Tibial artery (tissue), 4 donors: ENCODE data around the gene RALGAPA2.

Experiments
- DNase-seq, 2 donors: peaks; one replicate each; pipeline ENCODE4 v3.0.0-alpha.2; 2019
- H3K27ac ChIP-seq, 2 donors: fragments of 200-600 bp; sonication (generic) in 1 of 2; 1 replicate in 1 of 2; 2 replicates in 1 of 2; pipeline ENCODE4 v1.5.1; 2018 to 2019; ENCODE audit warnings: mild to moderate bottlenecking in 1 of 2
- H3K27me3 ChIP-seq, 2 donors: fragments of 200-600 bp; sonication (generic) in 1 of 2; one replicate each; pipeline versions ENCODE4 v1.5.1 to v1.6.0; 2016 to 2019
- H3K36me3 ChIP-seq, 3 donors: fragments of 200-600 bp; sonication (generic) in 2 of 3; one replicate each; pipeline ENCODE4 v1.5.1; 2016 to 2019; ENCODE audit warnings: mild to moderate bottlenecking in 2 of 3
- H3K4me1 ChIP-seq, 4 donors: fragments of 200-600 bp; sonication (generic) in 2 of 4; 1 replicate in 3 of 4; 2 replicates in 1 of 4; pipeline ENCODE4 v1.5.1; 2016 to 2019
- H3K4me3 ChIP-seq, 2 donors: fragments of 200-600 bp; sonication (generic) in 1 of 2; 1 replicate in 1 of 2; 2 replicates in 1 of 2; pipeline ENCODE4 v1.5.1; 2018 to 2019; ENCODE audit warnings: mild to moderate bottlenecking in 2 of 2
- H3K9me3 ChIP-seq, 3 donors: fragments of 200-600 bp; sonication (generic) in 1 of 3; one replicate each; pipeline ENCODE4 v1.5.1; 2016 to 2019
- intact Hi-C: fragments of 100-400 bp; cut with DNase I; formaldehyde crosslinking; loops from one replicate; pipeline ENCODE4 v1.15.0; 2023; ENCODE audit warnings: low total_unique reads
- TF ChIP-seq, protein P1 (sequence below), 2 experiments: fragments of 200-600 bp in 1 of 2; fragments of 450-650 bp in 1 of 2; IDR thresholded peaks; one replicate each; pipeline ENCODE4 v1.5.1; 2017 to 2019; ENCODE audit warnings: antibody characterized with exemption in 2 of 2, mild to moderate bottlenecking in 1 of 2, moderate library complexity in 1 of 2

Gene RALGAPA2

DNA sequence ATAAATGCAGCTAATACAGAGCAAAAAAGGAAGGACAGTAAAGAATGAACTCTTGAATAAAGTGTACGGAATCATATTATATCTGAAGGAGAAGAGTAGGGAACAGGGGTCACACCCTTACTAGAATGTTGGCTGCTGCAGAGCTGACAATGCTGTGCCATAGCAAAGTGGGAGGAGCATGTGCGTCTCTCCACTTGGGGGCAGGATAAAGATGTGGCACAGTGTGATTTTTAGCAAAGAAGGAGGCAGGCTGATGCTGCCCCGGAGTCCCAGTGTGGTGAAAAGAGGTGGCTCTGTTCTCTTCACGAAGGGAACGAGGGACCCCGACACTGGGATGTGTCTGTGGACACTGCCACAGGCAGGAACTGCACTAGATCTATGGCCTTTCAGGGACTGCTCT is 277.0 kb downstream of the RALGAPA2 start:
- peaks cover 0 to 13% (median 7%) of the 10 kb centered on the region in 3 donors for H3K36me3 ChIP-seq
- H3K27me3 ChIP-seq: no peaks in the 10 kb centered on the region
- TF ChIP-seq, protein P1, sequence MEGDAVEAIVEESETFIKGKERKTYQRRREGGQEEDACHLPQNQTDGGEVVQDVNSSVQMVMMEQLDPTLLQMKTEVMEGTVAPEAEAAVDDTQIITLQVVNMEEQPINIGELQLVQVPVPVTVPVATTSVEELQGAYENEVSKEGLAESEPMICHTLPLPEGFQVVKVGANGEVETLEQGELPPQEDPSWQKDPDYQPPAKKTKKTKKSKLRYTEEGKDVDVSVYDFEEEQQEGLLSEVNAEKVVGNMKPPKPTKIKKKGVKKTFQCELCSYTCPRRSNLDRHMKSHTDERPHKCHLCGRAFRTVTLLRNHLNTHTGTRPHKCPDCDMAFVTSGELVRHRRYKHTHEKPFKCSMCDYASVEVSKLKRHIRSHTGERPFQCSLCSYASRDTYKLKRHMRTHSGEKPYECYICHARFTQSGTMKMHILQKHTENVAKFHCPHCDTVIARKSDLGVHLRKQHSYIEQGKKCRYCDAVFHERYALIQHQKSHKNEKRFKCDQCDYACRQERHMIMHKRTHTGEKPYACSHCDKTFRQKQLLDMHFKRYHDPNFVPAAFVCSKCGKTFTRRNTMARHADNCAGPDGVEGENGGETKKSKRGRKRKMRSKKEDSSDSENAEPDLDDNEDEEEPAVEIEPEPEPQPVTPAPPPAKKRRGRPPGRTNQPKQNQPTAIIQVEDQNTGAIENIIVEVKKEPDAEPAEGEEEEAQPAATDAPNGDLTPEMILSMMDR (IDR thresholded peaks at IDR 0.05): no peak
- no peaks in the 10 kb centered on the region for H3K4me1 ChIP-seq
- no peak overlapping the region for H3K4me3 ChIP-seq
- H3K9me3 ChIP-seq: no peaks in the 10 kb centered on the region
- intact Hi-C loops: no loop called here
- DNase-seq: no peak
- no peak overlapping the region for H3K27ac ChIP-seq

DNA sequence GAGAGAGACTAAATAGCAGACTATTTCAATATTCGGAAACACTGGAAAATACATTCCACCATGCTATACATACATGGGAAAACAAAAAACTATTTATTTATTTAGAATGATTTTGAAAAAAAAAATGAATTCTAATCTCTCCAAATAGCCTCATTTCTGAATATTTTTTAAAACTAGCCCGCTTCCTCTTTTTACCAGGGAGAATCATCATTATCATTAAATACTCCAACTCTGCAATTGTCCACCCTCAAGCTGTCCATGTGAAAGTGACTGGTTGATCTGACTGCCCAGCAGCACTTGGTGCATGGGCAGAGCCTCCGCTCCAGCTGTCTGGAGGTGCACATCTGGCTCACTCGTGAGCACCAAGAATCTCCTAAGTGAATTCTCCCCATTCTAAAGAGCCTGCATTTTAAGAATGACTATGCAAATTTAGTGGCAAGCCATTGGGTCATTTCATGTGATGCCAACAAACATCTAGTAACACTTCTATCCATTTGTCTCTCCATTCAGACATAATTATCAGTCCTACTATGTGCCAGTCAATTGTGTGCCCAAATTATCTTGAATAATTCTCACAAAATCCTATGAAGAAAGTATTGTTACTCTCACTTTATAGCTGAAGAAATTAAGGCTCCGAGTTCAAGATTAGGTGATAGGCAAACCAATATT is 279.7 kb downstream of the RALGAPA2 start:
- no peaks in the 10 kb centered on the region for H3K9me3 ChIP-seq
- no peak overlapping the region for H3K27ac ChIP-seq
- DNase-seq: no peak
- no peaks in the 10 kb centered on the region for H3K4me1 ChIP-seq
- H3K4me3 ChIP-seq: no peak overlapping the region
- intact Hi-C loops: no loop called here
- H3K36me3 ChIP-seq: peaks cover 0 to 13% (median 6%) of the 10 kb centered on the region in 3 donors
- TF ChIP-seq, protein P1 (IDR thresholded peaks at IDR 0.05): no peak
- no peaks in the 10 kb centered on the region for H3K27me3 ChIP-seq

DNA sequence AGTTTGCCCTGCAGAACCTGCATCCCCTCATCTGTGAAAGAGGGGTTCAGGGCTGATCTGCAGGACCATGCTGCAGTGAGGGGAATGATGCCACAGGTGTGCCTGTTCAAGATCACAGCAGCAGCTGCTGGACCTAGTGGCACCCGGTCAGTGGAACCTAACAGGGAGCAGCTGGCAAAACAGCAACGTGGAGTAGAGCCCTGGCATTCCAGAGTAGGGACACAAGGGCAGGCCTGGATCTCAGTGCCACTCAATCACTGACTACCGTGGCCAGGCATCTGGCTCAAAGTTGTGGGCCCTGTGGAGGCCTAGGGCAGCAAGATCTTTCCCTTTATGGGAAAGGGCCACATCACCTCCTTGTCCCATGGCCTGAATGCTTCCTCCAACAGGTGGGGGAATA is 282.4 kb downstream of the RALGAPA2 start:
- no peak overlapping the region for H3K27ac ChIP-seq
- H3K36me3 ChIP-seq: no peaks in the 10 kb centered on the region
- TF ChIP-seq, protein P1 (IDR thresholded peaks at IDR 0.05): no peak
- H3K27me3 ChIP-seq: no peaks in the 10 kb centered on the region
- no peaks in the 10 kb centered on the region for H3K9me3 ChIP-seq
- intact Hi-C loops: no loop called here
- no peak for DNase-seq
- no peaks in the 10 kb centered on the region for H3K4me1 ChIP-seq
- H3K4me3 ChIP-seq: no peak overlapping the region

DNA sequence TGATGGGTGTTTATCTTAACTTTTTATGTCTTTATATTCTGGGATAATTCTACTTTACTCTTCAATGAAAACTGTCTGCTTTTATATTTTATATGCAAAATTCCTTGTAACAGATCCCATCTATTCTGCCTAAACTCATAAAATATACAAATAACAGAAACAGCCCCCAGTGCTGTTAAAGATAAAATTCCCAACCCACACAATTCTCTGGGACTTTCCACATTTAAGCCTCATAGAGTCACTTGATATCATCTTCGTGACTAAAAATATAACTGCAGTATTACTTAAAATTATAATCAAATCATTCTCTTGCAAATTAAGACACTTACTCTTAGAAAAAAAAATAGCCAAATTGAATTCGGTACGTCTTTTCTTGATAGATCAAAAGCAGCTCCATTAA is 284.4 kb downstream of the RALGAPA2 start:
- no peak overlapping the region for H3K4me3 ChIP-seq
- H3K4me1 ChIP-seq: no peaks in the 10 kb centered on the region
- TF ChIP-seq, protein P1 (IDR thresholded peaks at IDR 0.05): no peak
- no peaks in the 10 kb centered on the region for H3K9me3 ChIP-seq
- intact Hi-C loops: no loop called here
- no peak overlapping the region for H3K27ac ChIP-seq
- no peaks in the 10 kb centered on the region for H3K27me3 ChIP-seq
- no peak for DNase-seq
- peaks cover 0 to under 1% (median 0%) of the 10 kb centered on the region in 3 donors for H3K36me3 ChIP-seq

DNA sequence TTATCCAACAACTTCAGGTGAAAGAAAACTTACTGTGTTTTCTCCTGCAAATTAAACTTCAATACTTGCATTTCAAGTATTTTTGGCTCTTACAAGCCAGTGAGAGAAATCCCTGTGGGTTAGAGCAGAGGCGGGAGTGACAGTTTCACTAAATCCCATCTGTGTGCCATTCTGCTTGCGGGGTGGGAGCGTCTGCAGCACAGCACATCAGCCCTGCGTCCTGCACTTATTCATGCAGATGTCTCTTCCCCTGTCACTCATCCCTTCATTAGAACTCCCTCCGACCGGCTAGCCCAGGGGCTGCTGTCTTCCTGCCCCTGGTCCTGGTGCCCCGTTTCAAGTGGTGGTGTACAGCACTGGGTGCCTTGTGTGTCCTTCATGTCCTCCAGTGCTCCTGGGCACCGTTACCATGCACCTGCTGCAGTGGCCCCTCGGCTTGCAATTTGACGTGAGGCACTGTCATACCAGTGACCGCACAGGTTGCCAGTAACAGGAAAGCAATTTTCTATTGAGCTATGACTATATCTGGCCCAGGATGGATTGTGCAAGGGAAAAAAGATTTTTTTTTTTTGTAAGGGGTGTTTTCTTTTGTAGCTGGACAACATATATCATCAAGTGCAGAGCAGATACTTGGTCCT is 285.1 kb downstream of the RALGAPA2 start:
- intact Hi-C loops: no loop called here
- no peak overlapping the region for H3K4me3 ChIP-seq
- no peaks in the 10 kb centered on the region for H3K9me3 ChIP-seq
- no peaks in the 10 kb centered on the region for H3K4me1 ChIP-seq
- DNase-seq: no peak
- no peaks in the 10 kb centered on the region for H3K27me3 ChIP-seq
- H3K27ac ChIP-seq: no peak overlapping the region
- TF ChIP-seq, protein P1 (IDR thresholded peaks at IDR 0.05): no peak
- H3K36me3 ChIP-seq: peaks cover 0 to 7% (median 2%) of the 10 kb centered on the region in 3 donors
